NB4 (cell line): ENCODE measurements around the gene KIF12.
"Not testable (repeated sequence)": the region's sequence is repeated elsewhere in the genome, so short reads cannot be mapped to it uniquely, and the experiment has no call there.

ENCODE experiments used
- DNase-seq: peaks from one replicate; pipeline ENCODE4 v3.0.0; 2010; ENCODE audit warnings: low read depth
- H3K4me3 ChIP-seq: one replicate; pipeline ENCODE4 v1.5.1; 2011; ENCODE audit warnings: mild to moderate bottlenecking, low read depth, low read length, moderate library complexity
- MYC ChIP-seq: IDR thresholded peaks from 2 replicates; pipeline ENCODE4 v1.6.1; 2011; ENCODE audit warnings: low read depth, low read length
- POLR2A ChIP-seq: IDR thresholded peaks from 2 replicates; pipeline ENCODE4 v1.6.1; 2011; ENCODE audit warnings: mild to moderate bottlenecking; ENCODE audit not compliant: insufficient read length; ENCODE audit errors: extremely low read depth
- TF ChIP-seq, protein P1 (sequence below): IDR thresholded peaks from 2 replicates; pipeline ENCODE4 v1.6.1; 2011; ENCODE audit warnings: low read depth, low read length
- TF ChIP-seq, protein P2 (sequence below): IDR thresholded peaks from one replicate; pipeline ENCODE4 v1.5.1; 2012; ENCODE audit warnings: low read depth, low read length

Gene KIF12

DNA sequence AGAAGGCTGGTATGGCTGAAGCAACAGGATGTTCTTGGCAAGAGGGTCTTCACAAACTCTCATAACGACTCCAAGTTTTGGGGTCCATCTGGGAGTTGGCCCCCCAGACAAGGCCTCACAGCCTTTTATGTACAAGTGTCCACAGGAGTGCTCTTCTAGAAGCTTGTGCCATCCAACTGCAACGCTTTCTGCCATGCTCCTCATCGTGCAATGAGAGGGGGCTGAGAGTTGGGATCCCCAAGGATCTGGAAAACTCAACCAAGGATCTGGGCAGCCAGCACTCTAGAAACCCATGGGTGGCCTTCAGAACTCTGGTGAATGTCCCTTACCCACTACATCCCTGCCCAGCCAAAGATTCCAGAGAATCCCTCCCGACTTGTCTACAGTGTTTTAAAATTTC, 12.5 kb downstream of the KIF12 start:
- TF ChIP-seq, protein P1, sequence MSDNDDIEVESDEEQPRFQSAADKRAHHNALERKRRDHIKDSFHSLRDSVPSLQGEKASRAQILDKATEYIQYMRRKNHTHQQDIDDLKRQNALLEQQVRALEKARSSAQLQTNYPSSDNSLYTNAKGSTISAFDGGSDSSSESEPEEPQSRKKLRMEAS = no peak
- no peak for TF ChIP-seq MYC
- no peak for TF ChIP-seq POLR2A
- TF ChIP-seq, protein P2, sequence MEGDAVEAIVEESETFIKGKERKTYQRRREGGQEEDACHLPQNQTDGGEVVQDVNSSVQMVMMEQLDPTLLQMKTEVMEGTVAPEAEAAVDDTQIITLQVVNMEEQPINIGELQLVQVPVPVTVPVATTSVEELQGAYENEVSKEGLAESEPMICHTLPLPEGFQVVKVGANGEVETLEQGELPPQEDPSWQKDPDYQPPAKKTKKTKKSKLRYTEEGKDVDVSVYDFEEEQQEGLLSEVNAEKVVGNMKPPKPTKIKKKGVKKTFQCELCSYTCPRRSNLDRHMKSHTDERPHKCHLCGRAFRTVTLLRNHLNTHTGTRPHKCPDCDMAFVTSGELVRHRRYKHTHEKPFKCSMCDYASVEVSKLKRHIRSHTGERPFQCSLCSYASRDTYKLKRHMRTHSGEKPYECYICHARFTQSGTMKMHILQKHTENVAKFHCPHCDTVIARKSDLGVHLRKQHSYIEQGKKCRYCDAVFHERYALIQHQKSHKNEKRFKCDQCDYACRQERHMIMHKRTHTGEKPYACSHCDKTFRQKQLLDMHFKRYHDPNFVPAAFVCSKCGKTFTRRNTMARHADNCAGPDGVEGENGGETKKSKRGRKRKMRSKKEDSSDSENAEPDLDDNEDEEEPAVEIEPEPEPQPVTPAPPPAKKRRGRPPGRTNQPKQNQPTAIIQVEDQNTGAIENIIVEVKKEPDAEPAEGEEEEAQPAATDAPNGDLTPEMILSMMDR = no peak
- no peak for DNase-seq
- H3K4me3 ChIP-seq = no peak overlapping the region

DNA sequence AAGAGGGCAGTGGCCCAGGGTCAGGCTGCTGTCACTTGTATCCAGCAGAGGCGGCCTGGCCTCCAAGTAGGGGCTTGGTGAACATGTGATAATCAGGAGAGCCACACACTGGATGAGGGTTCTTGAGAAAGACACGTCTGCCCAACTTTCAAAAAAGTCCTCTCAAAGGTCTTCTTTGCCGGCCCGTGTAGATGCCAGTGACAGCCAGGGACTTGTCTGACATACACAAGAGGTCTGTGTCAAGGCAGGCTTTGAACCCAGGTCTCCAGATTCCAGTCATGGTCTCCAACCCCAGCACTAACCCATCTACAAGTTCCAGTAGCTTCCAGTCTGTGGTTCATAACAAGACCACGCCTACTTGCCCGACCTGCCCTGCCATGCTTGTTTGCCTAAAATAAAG, 13.1 kb downstream of the KIF12 start:
- TF ChIP-seq, protein P2 = no peak
- TF ChIP-seq, protein P1 = no peak
- TF ChIP-seq MYC = no peak
- no peak for TF ChIP-seq POLR2A
- no peak overlapping the region for H3K4me3 ChIP-seq
- DNase-seq = no peak

DNA sequence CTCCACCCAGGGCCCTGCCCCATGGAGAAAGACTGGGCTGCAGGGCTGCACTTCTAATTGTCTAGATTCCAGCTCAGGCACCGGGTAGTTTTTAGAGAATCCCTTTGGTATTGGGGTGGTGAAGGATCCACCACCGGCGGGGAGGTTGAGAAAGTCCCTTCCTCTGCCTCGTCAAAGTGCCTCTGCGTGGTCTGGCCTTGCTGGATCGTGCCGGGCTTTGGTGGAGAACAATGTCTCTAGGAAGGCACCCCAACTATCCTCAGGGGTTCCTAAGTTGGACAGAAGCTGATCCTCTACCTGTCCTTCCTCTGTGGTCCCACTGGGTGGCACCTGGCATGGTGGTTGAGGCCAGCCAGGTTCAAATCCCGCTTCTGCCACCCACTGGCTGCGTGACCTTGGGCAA, 13.7 kb downstream of the KIF12 start:
- no peak for DNase-seq
- no peak for TF ChIP-seq POLR2A
- TF ChIP-seq, protein P1 = no peak
- TF ChIP-seq, protein P2 = no peak
- no peak for TF ChIP-seq MYC
- no peak overlapping the region for H3K4me3 ChIP-seq

DNA sequence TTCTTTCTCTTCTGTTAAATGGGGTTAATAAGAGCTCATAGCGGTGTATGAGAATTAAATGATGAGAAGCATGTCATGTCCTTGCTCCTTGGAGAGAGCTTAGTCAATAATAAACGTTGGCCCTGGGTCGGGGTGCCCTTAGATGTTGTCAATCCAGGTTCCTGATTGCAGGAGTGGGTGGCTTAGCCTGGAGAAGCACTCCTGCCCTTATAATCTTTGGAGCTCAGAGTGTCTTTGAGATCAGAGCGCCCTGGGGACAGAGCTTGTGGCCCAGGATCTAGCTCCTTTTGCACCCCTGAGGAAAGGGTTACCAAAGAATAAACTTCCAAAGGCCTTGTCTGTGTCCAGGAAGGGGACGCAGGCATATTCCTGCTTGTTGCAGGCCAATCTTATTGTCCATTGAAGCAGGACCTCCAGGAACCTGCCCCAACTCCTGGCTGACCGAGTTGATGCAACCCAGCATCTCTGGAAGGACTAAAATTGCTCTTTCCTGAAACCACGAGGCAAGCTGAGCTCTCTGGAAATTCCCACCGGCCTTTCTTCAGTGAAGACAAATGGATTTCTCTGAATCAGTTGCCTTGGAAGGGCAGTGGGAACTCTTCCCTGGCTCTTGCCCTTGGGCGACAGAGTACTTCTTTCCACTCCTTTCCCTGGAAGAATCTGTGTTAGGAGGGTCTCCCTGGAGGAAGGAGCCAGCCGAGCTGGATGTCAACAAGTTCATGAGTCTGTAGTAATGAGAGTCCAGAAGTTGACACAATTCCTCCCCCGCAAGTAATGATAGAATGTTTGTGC, 14.6 kb downstream of the KIF12 start:
- no peak for DNase-seq
- TF ChIP-seq MYC (no peak), POLR2A (no peak)
- TF ChIP-seq, protein P2 = no peak
- TF ChIP-seq, protein P1 = no peak
- H3K4me3 ChIP-seq = no peak overlapping the region

DNA sequence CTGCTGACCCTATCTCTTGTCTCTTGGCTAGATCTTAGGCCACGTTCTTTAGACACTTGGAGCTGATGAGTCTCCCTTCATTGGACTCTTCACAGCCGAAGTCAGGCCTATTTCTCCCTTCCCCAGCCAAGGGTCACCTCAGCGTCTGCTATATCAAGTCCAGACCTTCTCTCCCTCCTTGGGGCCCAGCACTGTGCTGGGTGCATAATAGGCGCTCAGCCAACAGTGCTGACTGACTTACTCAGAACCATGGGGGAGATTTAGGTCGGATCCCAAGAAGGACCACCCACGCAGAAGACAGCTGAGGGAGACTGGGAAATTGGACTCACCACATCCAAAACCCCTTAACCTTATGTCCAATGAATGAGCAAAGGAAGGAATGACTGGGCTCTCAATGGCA, 15.4 kb downstream of the KIF12 start:
- DNase-seq = no peak
- TF ChIP-seq, protein P1 = no peak
- TF ChIP-seq POLR2A (no peak), MYC (no peak)
- TF ChIP-seq, protein P2 = no peak
- no peak overlapping the region for H3K4me3 ChIP-seq

DNA sequence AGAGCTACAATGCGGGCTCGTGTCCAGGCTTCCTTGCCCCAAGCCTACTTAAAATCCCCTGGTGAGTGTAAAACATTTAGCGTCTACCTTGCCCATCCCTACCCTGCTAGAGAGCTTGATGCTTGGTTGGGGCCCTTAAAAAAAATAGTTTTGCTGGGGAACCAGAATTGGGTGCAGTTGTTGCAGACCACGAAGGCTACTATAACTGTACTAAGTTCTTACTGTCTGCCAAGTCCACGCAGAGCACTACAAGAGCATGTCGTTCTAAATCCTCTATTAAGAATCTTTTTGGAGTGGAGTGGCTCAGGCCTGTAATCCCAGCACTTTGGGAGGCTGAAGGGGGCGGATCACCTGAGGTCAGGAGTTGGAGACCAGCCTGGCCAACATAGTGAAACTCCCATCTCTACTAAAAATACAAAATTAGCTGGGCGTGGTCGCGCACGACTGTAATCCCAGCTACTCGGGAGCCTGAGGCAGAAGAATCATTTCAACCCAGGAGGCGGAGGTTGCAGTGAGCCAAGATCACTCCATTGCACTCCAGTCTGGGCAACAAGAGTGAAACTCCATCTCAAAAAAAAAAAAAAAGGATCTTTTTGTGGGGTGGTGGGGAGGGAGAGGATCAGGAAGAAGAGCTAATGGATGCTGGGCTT, 16.2 kb downstream of the KIF12 start:
- not testable (repeated sequence) for DNase-seq, H3K4me3 ChIP-seq
